HL-60 (cell line): Measurements from ENCODE around the gene CTBP2.

Source experiments
- DNase-seq, 2 experiments: peaks; one replicate each; pipeline ENCODE4 v3.0.0-alpha.2; 2010 to 2020; ENCODE audit warnings: low read depth in 1 of 2, low spot score in 1 of 2
- H3K27ac ChIP-seq: fragments of 250-450 bp; sonication (Bioruptor Pico); replicated peaks from 2 replicates; pipeline ENCODE4 v1.5.1; 2020; ENCODE audit warnings: mild to moderate bottlenecking, moderate library complexity
- H3K27me3 ChIP-seq: fragments of 250-450 bp; sonication (Bioruptor Pico); 2 replicates; pipeline ENCODE4 v1.5.1; 2021; ENCODE audit warnings: mild to moderate bottlenecking, moderate library complexity; ENCODE audit not compliant: insufficient read depth, poor library complexity, severe bottlenecking
- H3K4me3 ChIP-seq: replicated peaks from 2 replicates; pipeline ENCODE4 v1.5.1; 2011; ENCODE audit warnings: mild to moderate bottlenecking, control low read depth, low read length; ENCODE audit not compliant: insufficient read depth
- GABPA ChIP-seq: IDR thresholded peaks from 2 replicates; pipeline ENCODE4 v1.6.1; 2012; ENCODE audit warnings: low read depth
- POLR2AphosphoS5 ChIP-seq: IDR thresholded peaks from 2 replicates; pipeline ENCODE4 v1.6.1; 2012; ENCODE audit warnings: low read depth
- SPI1 ChIP-seq: IDR thresholded peaks from 2 replicates; pipeline ENCODE4 v1.6.1; 2012; ENCODE audit warnings: low read depth, mild to moderate bottlenecking, borderline replicate concordance
- TF ChIP-seq, protein P1 (sequence below): IDR thresholded peaks from 2 replicates; pipeline ENCODE4 v1.6.1; 2012; ENCODE audit warnings: low read depth; ENCODE audit not compliant: insufficient replicate concordance
- TF ChIP-seq, protein P2 (sequence below): IDR thresholded peaks from one replicate; pipeline ENCODE4 v1.5.1; 2011; ENCODE audit warnings: low read length, control low read depth, inconsistent platforms; ENCODE audit not compliant: insufficient read depth

CTBP2 gene

DNA sequence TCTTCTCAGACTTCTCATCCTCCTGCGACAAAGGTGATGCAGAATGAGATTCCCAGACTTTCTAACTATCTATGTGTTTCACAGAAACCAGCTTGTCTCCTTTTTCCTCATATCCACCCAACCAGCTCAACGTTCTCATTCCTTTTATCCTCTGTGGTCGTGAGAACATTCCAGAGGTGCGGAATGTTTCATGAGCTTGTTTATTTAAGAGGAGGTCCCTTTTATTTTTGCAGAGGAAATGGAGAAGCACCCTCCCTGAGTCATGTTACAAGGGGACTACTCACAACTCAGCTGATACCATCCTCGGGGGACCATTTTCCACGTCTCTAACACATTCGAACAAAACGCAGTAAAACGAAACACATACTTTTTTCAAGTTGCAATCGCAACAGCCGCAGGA lies 125.2 kb downstream of the CTBP2 start:
- TF ChIP-seq POLR2AphosphoS5 = no peak
- TF ChIP-seq GABPA = no peak
- TF ChIP-seq, protein P1, sequence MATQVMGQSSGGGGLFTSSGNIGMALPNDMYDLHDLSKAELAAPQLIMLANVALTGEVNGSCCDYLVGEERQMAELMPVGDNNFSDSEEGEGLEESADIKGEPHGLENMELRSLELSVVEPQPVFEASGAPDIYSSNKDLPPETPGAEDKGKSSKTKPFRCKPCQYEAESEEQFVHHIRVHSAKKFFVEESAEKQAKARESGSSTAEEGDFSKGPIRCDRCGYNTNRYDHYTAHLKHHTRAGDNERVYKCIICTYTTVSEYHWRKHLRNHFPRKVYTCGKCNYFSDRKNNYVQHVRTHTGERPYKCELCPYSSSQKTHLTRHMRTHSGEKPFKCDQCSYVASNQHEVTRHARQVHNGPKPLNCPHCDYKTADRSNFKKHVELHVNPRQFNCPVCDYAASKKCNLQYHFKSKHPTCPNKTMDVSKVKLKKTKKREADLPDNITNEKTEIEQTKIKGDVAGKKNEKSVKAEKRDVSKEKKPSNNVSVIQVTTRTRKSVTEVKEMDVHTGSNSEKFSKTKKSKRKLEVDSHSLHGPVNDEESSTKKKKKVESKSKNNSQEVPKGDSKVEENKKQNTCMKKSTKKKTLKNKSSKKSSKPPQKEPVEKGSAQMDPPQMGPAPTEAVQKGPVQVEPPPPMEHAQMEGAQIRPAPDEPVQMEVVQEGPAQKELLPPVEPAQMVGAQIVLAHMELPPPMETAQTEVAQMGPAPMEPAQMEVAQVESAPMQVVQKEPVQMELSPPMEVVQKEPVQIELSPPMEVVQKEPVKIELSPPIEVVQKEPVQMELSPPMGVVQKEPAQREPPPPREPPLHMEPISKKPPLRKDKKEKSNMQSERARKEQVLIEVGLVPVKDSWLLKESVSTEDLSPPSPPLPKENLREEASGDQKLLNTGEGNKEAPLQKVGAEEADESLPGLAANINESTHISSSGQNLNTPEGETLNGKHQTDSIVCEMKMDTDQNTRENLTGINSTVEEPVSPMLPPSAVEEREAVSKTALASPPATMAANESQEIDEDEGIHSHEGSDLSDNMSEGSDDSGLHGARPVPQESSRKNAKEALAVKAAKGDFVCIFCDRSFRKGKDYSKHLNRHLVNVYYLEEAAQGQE = no peak
- no peak for TF ChIP-seq SPI1
- TF ChIP-seq, protein P2, sequence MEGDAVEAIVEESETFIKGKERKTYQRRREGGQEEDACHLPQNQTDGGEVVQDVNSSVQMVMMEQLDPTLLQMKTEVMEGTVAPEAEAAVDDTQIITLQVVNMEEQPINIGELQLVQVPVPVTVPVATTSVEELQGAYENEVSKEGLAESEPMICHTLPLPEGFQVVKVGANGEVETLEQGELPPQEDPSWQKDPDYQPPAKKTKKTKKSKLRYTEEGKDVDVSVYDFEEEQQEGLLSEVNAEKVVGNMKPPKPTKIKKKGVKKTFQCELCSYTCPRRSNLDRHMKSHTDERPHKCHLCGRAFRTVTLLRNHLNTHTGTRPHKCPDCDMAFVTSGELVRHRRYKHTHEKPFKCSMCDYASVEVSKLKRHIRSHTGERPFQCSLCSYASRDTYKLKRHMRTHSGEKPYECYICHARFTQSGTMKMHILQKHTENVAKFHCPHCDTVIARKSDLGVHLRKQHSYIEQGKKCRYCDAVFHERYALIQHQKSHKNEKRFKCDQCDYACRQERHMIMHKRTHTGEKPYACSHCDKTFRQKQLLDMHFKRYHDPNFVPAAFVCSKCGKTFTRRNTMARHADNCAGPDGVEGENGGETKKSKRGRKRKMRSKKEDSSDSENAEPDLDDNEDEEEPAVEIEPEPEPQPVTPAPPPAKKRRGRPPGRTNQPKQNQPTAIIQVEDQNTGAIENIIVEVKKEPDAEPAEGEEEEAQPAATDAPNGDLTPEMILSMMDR = no peak
- Histone ChIP-seq H3K27me3 (no peaks in the 10 kb centered on the region), H3K4me3 (no peak overlapping the region), H3K27ac (no peak overlapping the region)
- DNase-seq = no peak

DNA sequence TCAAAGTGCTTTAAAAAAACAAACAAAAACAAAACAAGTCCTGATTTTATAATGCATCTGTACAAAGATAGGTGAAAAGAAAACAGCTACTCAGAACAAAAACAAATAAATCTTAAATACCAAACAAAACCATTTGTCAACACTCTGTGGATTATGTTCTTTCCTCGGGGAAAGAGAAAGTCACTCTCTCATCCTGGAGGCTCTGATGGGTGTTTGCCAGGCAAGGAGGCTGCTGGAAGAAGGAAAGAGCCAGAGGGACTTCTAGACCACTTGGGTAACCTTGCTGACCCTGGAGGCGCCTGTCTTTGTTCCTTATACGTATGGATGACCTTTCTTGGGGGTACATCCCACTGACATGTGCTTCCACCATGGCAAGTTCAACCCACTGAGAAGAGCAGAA lies 125.7 kb downstream of the CTBP2 start:
- H3K27ac ChIP-seq = no peak overlapping the region
- H3K27me3 ChIP-seq = no peaks in the 10 kb centered on the region
- TF ChIP-seq, protein P1 = no peak
- TF ChIP-seq POLR2AphosphoS5 = no peak
- TF ChIP-seq SPI1 = no peak
- no peak for TF ChIP-seq GABPA
- TF ChIP-seq, protein P2 = no peak
- DNase-seq = no peak
- no peak overlapping the region for H3K4me3 ChIP-seq

DNA sequence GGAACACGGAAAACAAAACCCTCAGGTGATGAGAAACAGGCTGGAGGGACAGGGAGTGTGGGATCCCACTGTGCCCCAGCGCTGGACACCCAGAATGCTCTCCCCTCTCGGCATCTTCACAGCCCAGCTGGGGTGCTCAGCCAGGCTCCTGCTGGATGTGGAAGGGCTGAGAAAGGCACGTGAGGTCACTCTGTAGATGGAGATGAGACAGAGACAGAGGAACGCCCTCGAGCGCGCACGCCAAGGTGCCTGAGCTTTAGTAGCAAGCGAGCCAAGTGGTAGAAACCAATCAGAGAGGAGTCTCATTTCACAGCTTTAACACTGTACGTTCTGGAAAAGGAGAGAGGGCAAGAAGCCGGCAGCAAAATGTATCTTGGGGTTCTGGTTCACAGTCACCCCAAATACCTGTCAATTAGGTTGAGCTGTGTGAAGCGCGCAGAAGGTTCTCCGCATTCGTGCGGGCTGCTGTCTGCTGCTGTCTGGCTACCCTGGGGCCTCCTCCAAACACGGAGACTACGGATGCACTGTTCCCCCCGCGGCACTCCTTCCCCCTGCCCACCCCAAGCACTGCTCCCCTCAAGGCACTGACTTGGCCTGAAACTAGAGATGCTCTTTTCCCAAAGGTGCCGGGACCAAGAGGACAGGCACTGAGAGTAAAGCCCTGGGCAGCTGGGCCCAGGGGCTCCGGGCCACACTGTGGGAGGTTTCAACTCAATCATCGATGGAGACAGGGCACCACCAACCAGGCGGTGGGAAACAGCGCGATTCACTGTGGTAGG lies 127.0 kb downstream of the CTBP2 start:
- Histone ChIP-seq H3K4me3 (no peak overlapping the region), H3K27ac (no peak overlapping the region), H3K27me3 (no peaks in the 10 kb centered on the region)
- DNase-seq = no peak
- no peak for TF ChIP-seq POLR2AphosphoS5
- no peak for TF ChIP-seq SPI1
- TF ChIP-seq GABPA = no peak
- TF ChIP-seq, protein P1 = no peak
- TF ChIP-seq, protein P2 = no peak
